ENCODE data around the gene CELSR2.

DNA sequence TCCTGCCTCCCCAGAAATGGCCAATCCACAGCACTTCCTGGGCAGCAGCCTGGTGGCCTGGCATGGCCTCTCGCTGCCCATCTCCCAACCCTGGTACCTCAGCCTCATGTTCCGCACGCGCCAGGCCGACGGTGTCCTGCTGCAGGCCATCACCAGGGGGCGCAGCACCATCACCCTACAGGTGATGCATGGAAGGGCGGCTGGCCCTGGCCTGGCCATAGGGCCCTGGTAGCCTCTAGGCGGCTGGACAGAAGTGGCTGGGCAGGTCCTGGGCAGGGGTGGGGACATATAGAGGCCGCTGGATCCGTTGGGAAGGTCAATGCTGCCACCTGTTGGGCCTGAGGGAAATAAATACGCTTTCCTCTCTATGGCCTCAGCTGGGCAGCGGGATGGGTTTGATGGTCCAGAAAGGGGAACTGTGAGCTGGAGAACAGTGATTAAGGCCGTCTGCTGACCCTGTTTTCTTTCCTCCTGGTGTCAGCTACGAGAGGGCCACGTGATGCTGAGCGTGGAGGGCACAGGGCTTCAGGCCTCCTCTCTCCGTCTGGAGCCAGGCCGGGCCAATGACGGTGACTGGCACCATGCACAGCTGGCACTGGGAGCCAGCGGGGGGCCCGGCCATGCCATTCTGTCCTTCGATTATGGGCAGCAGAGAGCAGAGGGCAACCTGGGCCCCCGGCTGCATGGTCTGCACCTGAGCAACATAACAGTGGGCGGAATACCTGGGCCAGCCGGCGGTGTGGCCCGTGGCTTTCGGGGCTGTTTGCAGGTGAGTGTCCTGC lies 14.4 kb downstream of the CELSR2 start:
- TF ChIP-seq POLR2AphosphoS5 (IDR thresholded peaks at IDR 0.05; ENCODE audit: low read depth, low read length) (no peak), SIN3A (IDR thresholded peaks at IDR 0.05; ENCODE audit: borderline replicate concordance, insufficient read depth, low read length) (no peak), TAF1 (IDR thresholded peaks at IDR 0.05; ENCODE audit: borderline replicate concordance, insufficient read depth, low read length) (no peak)
- TF ChIP-seq, protein P1, sequence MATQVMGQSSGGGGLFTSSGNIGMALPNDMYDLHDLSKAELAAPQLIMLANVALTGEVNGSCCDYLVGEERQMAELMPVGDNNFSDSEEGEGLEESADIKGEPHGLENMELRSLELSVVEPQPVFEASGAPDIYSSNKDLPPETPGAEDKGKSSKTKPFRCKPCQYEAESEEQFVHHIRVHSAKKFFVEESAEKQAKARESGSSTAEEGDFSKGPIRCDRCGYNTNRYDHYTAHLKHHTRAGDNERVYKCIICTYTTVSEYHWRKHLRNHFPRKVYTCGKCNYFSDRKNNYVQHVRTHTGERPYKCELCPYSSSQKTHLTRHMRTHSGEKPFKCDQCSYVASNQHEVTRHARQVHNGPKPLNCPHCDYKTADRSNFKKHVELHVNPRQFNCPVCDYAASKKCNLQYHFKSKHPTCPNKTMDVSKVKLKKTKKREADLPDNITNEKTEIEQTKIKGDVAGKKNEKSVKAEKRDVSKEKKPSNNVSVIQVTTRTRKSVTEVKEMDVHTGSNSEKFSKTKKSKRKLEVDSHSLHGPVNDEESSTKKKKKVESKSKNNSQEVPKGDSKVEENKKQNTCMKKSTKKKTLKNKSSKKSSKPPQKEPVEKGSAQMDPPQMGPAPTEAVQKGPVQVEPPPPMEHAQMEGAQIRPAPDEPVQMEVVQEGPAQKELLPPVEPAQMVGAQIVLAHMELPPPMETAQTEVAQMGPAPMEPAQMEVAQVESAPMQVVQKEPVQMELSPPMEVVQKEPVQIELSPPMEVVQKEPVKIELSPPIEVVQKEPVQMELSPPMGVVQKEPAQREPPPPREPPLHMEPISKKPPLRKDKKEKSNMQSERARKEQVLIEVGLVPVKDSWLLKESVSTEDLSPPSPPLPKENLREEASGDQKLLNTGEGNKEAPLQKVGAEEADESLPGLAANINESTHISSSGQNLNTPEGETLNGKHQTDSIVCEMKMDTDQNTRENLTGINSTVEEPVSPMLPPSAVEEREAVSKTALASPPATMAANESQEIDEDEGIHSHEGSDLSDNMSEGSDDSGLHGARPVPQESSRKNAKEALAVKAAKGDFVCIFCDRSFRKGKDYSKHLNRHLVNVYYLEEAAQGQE (IDR thresholded peaks at IDR 0.05; ENCODE audit: insufficient read depth in 1 of 2, low read depth in 2 of 2, low read length in 2 of 2): 0 out of 4 replicates have a peak, but pooled peaks of 1 of the 2 experiments have one; percentile 9
